Effector memory CD8-positive, alpha-beta T cell (primary cell): Measurements from ENCODE around the gene XPO5.
"Not testable (repeated sequence)": the region's sequence is repeated elsewhere in the genome, so short reads cannot be mapped to it uniquely, and the experiment has no call there.

Source experiments
- ATAC-seq: fragments of 150-1000 bp; cut with Tn5 transposase; replicated peaks from 2 replicates; pipeline ENCODE4 v1.10.0; 2021; ENCODE audit warnings: mild to moderate bottlenecking, moderate library complexity
- DNase-seq, 3 experiments: peaks; one replicate each; pipeline ENCODE4 v3.0.0; 2021
- H3K27ac Mint-ChIP-seq, 2 donors: one replicate each; pipeline ENCODE4 v1.8.0; 2022; ENCODE audit warnings: mild to moderate bottlenecking in 2 of 2, mixed read lengths in 2 of 2, moderate library complexity in 2 of 2
- H3K27me3 Mint-ChIP-seq, 2 donors: one replicate each; pipeline ENCODE4 v1.8.0; 2022; ENCODE audit warnings: mixed read lengths in 2 of 2
- H3K36me3 Mint-ChIP-seq: one replicate; pipeline ENCODE4 v1.8.0; 2022; ENCODE audit warnings: mild to moderate bottlenecking, moderate library complexity, mixed read lengths; ENCODE audit not compliant: insufficient read depth
- H3K4me1 Mint-ChIP-seq, 2 donors: one replicate each; pipeline ENCODE4 v1.8.0; 2022; ENCODE audit warnings: low read depth in 2 of 2, mixed read lengths in 2 of 2
- H3K4me3 Mint-ChIP-seq, 2 donors: one replicate each; pipeline ENCODE4 v1.8.0; 2022; ENCODE audit warnings: mild to moderate bottlenecking in 2 of 2, mixed read lengths in 2 of 2, moderate library complexity in 2 of 2
- H3K9me3 Mint-ChIP-seq, 2 donors: one replicate each; pipeline ENCODE4 v1.8.0; 2022; ENCODE audit warnings: mixed read lengths in 2 of 2

XPO5 gene

GRCh38 chr6:43570876-43571441 lies 4.9 kb downstream of the XPO5 start:
- no peaks in the 10 kb centered on the region for H3K27me3 Mint-ChIP-seq
- H3K9me3 Mint-ChIP-seq = no peaks in the 10 kb centered on the region
- DNase-seq (no peak), ATAC-seq (no peak)
- H3K27ac Mint-ChIP-seq = peak overlapping the region in 1 of 2 donors; percentile 14
- peaks cover 67% of the 10 kb centered on the region for H3K36me3 Mint-ChIP-seq
- no peak overlapping the region for H3K4me3 Mint-ChIP-seq
- H3K4me1 Mint-ChIP-seq = peaks cover 6 to 8% of the 10 kb centered on the region in 2 donors

GRCh38 chr6:43559328-43559727 lies 16.5 kb downstream of the XPO5 start:
- no peaks in the 10 kb centered on the region for H3K9me3 Mint-ChIP-seq
- no peaks in the 10 kb centered on the region for H3K27me3 Mint-ChIP-seq
- no peaks in the 10 kb centered on the region for H3K4me1 Mint-ChIP-seq
- ATAC-seq = no peak
- H3K27ac Mint-ChIP-seq = no peak overlapping the region
- DNase-seq = no peak
- peaks cover 87% of the 10 kb centered on the region for H3K36me3 Mint-ChIP-seq
- H3K4me3 Mint-ChIP-seq = no peak overlapping the region

- not testable (repeated sequence) for H3K27ac Mint-ChIP-seq, H3K9me3 Mint-ChIP-seq, H3K4me3 Mint-ChIP-seq, DNase-seq, H3K27me3 Mint-ChIP-seq, H3K4me1 Mint-ChIP-seq, ATAC-seq
- H3K36me3 Mint-ChIP-seq = peaks cover 87% of the 10 kb centered on the region
Measured at GRCh38 chr6:43557620-43558019, 18.2 kb downstream of the XPO5 start.

- Mint-ChIP-seq H3K27me3 (no peaks in the 10 kb centered on the region), H3K9me3 (no peaks in the 10 kb centered on the region), H3K4me3 (no peak overlapping the region), H3K27ac (peak overlapping the region; percentile 6 to 80), H3K36me3 (peaks cover 61% of the 10 kb centered on the region), H3K4me1 (peaks cover 3 to 9% of the 10 kb centered on the region in 2 donors)
- no peak for DNase-seq
- no peak for ATAC-seq
Measured at GRCh38 chr6:43547222-43547621, 28.6 kb downstream of the XPO5 start.

GRCh38 chr6:43544461-43544860 lies 31.4 kb downstream of the XPO5 start:
- Mint-ChIP-seq H3K9me3 (no peaks in the 10 kb centered on the region), H3K4me1 (peaks cover 3 to 9% of the 10 kb centered on the region in 2 donors), H3K36me3 (peaks cover 54% of the 10 kb centered on the region), H3K27ac (peak overlapping the region in 1 of 2 donors; percentile 9), H3K4me3 (no peak overlapping the region), H3K27me3 (no peaks in the 10 kb centered on the region)
- DNase-seq = no peak
- peak; percentile 76 for ATAC-seq

- H3K36me3 Mint-ChIP-seq = peaks cover 51% of the 10 kb centered on the region
- H3K27me3 Mint-ChIP-seq = no peaks in the 10 kb centered on the region
- no peak overlapping the region for H3K4me3 Mint-ChIP-seq
- H3K9me3 Mint-ChIP-seq = no peaks in the 10 kb centered on the region
- peaks cover 3 to 9% of the 10 kb centered on the region in 2 donors for H3K4me1 Mint-ChIP-seq
- no peak overlapping the region for H3K27ac Mint-ChIP-seq
- ATAC-seq (no peak), DNase-seq (no peak)
Measured at GRCh38 chr6:43541774-43542471, 33.9 kb downstream of the XPO5 start.

GRCh38 chr6:43540507-43540906 lies 35.3 kb downstream of the XPO5 start:
- Mint-ChIP-seq H3K27me3 (no peaks in the 10 kb centered on the region), H3K36me3 (peaks cover 45% of the 10 kb centered on the region), H3K4me3 (no peak overlapping the region), H3K4me1 (peaks cover 3 to 9% of the 10 kb centered on the region in 2 donors), H3K9me3 (no peaks in the 10 kb centered on the region), H3K27ac (no peak overlapping the region)
- ATAC-seq = no peak
- no peak for DNase-seq

- H3K4me3 Mint-ChIP-seq, H3K9me3 Mint-ChIP-seq, DNase-seq, ATAC-seq, H3K27ac Mint-ChIP-seq, H3K4me1 Mint-ChIP-seq, H3K27me3 Mint-ChIP-seq: not testable (repeated sequence)
- H3K36me3 Mint-ChIP-seq = peaks cover 37% of the 10 kb centered on the region
Measured at GRCh38 chr6:43539409-43539808, 36.4 kb downstream of the XPO5 start.

- peaks cover 35% of the 10 kb centered on the region for H3K36me3 Mint-ChIP-seq
- not testable (repeated sequence) for H3K4me3 Mint-ChIP-seq, DNase-seq, H3K27ac Mint-ChIP-seq, H3K27me3 Mint-ChIP-seq, H3K4me1 Mint-ChIP-seq, H3K9me3 Mint-ChIP-seq, ATAC-seq
Measured at GRCh38 chr6:43538986-43539385, 36.9 kb downstream of the XPO5 start.

- ATAC-seq (no peak), DNase-seq (no peak)
- Mint-ChIP-seq H3K4me3 (no peak overlapping the region), H3K9me3 (no peaks in the 10 kb centered on the region), H3K27ac (peak overlapping the region in 1 of 2 donors; percentile 68), H3K36me3 (peaks cover 48% of the 10 kb centered on the region), H3K27me3 (no peaks in the 10 kb centered on the region), H3K4me1 (peaks cover 0 to 4% of the 10 kb centered on the region in 2 donors)
Measured at GRCh38 chr6:43532201-43532600, 43.6 kb downstream of the XPO5 start.

- Mint-ChIP-seq H3K27me3 (no peaks in the 10 kb centered on the region), H3K27ac (peak overlapping the region in 1 of 2 donors; percentile 70), H3K4me1 (no peaks in the 10 kb centered on the region), H3K36me3 (peaks cover 72% of the 10 kb centered on the region), H3K4me3 (no peak overlapping the region), H3K9me3 (no peaks in the 10 kb centered on the region)
- DNase-seq (no peak), ATAC-seq (no peak)
Measured at GRCh38 chr6:43524483-43524961, 51.3 kb downstream of the XPO5 start.

- Mint-ChIP-seq H3K27ac (no peak overlapping the region), H3K9me3 (no peaks in the 10 kb centered on the region), H3K27me3 (no peaks in the 10 kb centered on the region), H3K4me1 (no peaks in the 10 kb centered on the region), H3K4me3 (no peak overlapping the region), H3K36me3 (peaks cover 61% of the 10 kb centered on the region)
- DNase-seq (no peak), ATAC-seq (no peak)
Measured at GRCh38 chr6:43523284-43523683, 52.6 kb downstream of the XPO5 start.

- ATAC-seq = no peak
- H3K27ac Mint-ChIP-seq = no peak overlapping the region
- no peaks in the 10 kb centered on the region for H3K9me3 Mint-ChIP-seq
Measured at GRCh38 chr6:43522547-43523261, 53.1 kb downstream of the XPO5 start.

GRCh38 chr6:43521836-43522235 lies 54.0 kb downstream of the XPO5 start:
- Mint-ChIP-seq H3K36me3 (peaks cover 50% of the 10 kb centered on the region), H3K27me3 (no peaks in the 10 kb centered on the region), H3K4me1 (no peaks in the 10 kb centered on the region), H3K4me3 (no peak overlapping the region), H3K27ac (no peak overlapping the region), H3K9me3 (no peaks in the 10 kb centered on the region)
- no peak for ATAC-seq
- DNase-seq = no peak

More at GRCh38 chr6:43522547-43523261, 53.1 kb downstream of the XPO5 start:
- no peak for DNase-seq
- Mint-ChIP-seq H3K27me3 (no peaks in the 10 kb centered on the region), H3K36me3 (peaks cover 57% of the 10 kb centered on the region), H3K4me1 (no peaks in the 10 kb centered on the region), H3K4me3 (no peak overlapping the region)
